GM12891 (cell line): ENCODE measurements around the gene PTPRD.

ENCODE experiments used
- PAX5 ChIP-seq: IDR thresholded peaks from 2 replicates; pipeline ENCODE4 v1.6.1; 2011; ENCODE audit warnings: low read length, moderate library complexity, mild to moderate bottlenecking; ENCODE audit not compliant: insufficient read depth, severe bottlenecking
- POLR2A ChIP-seq: IDR thresholded peaks from 2 replicates; pipeline ENCODE4 v1.6.1; 2011; ENCODE audit warnings: low read depth, low read length, control low read depth
- POU2F2 ChIP-seq: IDR thresholded peaks from 2 replicates; pipeline ENCODE4 v1.6.1; 2011; ENCODE audit warnings: low read depth, mild to moderate bottlenecking, control low read depth, low read length, moderate library complexity

GRCh38 chr9:9914174-9914573 is 698.6 kb downstream of the PTPRD start:
- TF ChIP-seq POU2F2 (no peak), POLR2A (no peak), PAX5 (no peak)
